NCI-H1930 (cell line): ENCODE results near the gene GMDS.

ENCODE experiments used
- DNase-seq, 2 experiments: peaks; one replicate each; lab custom pipeline; 2025; lab: John Stamatoyannopoulos, UW

The GMDS gene

DNA sequence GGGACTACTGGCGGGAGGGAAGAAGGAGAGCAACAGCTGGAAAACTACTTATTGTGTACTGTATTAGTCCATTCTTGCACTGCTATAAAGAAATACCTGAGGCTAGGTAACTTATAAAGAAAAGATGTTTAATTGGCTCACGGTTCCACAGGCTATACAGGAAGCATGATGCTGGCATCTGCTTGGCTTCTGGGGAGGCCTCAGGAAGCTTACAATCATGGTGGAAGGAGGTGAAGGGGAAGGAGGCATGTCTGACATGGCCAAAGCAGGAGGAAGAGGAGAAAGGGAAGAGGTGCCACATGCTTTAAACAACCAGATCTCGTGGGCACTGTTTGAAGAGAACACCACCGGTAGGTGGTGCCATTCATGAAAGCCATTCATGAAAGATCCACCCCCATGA lies 67.3 kb downstream of the GMDS start:
- DNase-seq, result no peak

DNA sequence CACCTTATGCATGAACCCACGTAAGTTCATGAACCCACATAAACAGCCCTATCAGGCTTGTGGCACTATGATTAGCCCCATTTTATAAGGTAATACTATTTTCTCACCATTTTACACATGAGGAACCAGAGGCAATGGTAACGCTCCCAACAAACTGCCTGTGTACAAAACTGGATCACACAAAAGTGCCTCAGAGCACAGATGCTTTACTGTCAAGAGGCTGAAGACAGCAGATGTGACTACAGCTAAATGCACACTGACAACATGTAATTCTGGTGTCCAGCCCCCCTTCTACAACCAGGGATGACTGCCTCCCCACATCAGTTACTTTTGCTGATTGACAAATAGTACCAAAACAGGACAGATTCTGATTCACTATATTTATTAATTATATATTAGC lies 69.6 kb downstream of the GMDS start:
- no peak for DNase-seq

DNA sequence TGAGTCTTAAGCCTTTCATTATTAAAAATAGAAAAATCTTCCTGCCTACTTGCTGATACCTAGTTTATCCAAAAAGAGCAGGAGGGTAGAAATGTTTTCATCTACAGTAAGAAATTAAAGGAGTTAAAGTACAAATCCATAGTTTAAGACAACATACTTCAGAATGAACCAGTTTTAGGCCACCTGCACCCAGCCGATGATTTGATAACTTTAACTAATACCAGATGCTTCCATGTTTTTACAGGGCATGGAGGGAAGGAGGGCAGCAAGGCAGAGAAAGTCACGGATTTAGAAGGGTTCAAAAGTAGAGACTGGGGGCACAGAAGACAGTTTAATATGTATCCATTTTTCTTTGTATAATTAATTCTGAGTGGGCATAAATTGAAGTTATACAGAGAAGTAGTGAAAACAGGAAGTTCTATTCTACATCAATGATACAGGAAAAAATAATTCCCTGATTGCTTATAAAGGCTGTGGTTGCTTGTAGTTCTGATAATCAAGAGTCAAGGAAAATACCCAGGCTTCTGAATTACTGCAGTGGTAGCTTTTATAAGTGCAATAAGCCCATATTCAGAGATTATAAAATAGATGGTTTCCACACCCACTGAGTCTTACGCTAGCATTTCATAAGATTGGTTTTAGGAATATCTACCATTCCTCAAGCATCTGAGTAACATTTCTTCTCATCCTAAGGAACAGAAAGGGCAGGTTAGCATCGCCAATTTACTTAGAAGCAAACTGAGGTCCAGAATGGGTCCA lies 72.0 kb downstream of the GMDS start:
- DNase-seq, result no peak

DNA sequence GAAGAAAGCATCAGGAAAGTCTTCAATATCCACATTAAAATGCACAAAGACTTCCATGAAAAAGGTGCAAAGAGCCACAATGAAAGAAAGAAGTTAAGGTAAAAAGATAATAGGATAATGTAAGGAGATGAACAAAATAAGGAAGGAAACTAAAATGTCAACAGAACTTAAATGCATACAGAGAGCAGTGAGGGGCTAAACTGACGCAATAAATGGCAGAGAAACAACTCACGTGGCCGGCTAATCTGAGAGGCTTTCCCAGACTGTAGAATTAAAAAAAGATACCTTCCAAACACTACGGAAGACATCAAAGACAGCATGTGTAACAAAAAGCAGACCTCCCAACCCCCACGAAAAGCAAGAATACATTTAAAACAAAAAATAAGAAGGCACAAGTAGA lies 73.7 kb downstream of the GMDS start:
- DNase-seq, result no peak

- no peak for DNase-seq
These were observed 76.9 kb downstream of the GMDS start for GRCh38 chr6:2168480-2168879.

DNA sequence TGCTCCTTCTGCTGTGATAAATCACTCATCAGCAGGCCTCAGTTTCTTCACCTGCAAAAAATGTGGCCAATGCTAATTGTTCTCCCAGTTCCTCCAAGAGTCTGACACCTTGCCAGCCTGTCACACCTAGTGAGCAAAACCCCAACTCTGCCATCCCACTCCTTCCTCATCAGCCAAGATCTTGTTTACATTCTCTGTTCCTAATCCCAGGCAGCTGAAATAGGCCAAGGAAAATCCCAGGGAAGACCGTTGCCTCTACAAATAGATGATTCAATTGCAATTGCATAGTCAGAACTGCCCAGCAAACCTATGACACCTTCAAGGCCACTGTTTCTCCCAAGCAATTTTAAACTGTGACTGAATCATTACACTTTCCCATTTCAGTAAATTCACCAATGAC lies 78.7 kb downstream of the GMDS start:
- DNase-seq, result no peak

DNA sequence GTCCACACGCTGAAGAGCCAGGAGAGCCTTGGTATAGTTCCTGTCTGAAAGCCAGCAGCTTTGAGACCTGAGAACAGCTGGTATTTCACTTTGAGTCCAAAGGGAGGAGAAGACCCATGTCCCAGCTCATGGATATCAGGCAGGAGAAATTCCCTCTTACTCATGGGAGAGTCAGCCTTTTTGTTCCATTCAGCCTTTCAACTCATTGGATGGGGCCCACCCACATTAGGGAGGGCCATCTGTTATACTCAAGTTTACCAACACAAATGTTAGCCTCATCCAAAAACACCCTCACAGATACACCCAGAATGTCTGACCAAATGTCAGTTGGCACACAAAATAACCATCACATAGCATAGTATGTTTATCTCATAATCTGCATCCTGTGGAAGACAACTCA lies 80.1 kb downstream of the GMDS start:
- DNase-seq, result no peak

DNA sequence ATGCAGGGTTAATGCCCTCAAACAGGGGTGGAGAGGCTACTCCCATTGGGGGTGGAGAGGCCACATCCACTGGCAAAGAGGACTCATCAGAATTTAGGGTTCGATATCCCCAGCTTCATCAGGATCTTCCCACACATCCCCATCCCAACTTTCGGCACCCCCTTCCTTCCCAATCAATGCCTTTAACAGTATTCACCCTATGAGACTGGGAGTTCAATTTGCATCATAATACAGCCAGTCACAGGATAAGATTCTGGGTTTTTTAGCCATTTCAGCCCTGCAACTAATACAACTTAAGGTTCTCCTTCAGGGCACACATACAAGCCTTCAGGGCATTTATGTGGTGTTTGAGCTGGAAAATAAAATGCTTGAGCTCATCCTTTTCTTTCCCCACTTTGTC lies 80.9 kb downstream of the GMDS start:
- no peak for DNase-seq

DNA sequence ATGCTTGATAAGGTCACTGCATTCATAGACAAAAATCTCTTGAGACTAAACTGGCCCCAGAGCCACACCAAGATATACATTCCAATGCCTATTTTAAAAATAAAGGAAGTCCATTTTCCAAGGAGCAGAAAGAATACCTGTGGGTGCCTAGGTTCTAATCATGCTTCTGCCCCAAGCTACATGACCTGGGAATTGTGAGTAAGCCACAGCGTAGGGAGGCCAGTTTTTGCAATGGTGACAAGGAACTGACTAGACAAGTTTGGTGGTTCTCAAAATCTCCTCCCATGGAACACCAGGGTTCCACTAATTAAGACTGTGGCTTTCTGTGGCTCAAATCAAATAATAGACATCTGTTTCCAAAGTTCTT lies 83.3 kb downstream of the GMDS start:
- DNase-seq, result no peak

GRCh38 chr6:2158596-2159271 lies 86.7 kb downstream of the GMDS start:
- no peak for DNase-seq

DNA sequence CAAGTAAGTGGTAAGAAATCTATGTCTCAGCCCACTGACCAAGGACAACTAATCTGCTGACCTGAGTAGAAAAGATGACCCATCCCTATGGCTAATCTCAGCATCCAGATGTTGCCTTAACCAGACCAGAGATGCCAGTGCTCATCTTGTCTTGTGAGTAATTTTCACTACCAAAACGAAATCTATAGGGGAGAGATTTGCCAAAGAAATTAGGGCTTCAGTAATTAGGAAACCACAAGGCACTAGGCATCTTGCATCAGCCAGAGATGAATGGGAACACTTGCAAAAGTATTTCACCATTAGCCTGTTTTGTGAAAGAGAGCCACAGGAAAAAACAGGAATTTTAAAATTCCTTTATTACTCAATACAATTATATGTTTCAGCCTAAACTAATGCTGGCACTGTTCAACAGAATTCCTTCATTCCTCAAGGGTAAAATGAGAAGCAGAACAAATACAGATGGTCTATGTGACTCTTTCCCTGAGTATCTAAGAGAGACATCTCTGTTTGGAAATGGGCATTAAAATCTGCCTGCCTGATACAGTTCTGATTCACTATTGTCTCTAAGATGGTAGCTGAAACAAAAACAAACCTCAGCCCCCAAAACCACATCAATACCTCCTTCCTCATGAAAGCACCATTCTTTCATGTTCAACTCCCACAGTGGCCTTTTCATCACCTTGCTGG lies 87.8 kb downstream of the GMDS start:
- DNase-seq, result no peak

DNA sequence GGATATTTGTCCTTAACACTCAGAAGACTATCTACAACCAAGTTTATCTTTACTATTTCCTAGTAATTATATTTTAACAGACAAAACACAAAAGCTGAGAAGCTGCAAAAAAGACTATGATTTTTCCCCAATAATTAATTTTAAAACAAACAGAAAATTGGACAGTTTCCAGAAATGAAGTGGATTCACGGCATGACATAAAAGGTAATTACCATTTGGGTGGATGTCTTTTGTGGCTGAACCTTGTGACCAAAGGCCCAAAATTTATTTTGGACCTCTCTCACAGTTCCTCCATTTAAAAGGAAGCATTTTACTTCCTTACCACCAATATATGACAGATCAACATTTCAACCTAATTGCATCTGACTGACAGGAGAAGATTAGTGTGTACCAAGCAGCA lies 90.2 kb downstream of the GMDS start:
- DNase-seq, result peak in 1 of 2 experiments; percentile 13

- no peak for DNase-seq
These were observed 95.9 kb downstream of the GMDS start for GRCh38 chr6:2149361-2150006.

DNA sequence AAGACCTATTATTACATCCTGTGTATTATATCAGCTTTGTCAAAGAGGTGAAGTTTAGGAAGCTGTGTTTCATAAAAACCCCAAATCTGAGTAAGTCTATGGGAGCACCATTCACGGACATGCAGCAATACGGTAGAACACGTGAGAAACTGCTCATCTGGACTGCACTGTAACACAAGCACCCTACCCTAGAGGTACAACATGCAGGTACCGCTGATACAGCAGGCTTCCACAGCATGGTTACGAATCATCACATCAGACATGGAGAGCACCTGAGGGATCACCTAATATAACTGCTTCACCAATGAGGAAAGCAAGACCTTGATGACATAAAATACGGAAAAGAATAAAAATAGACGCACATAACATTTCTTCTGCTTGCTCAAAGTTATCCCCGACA lies 96.7 kb downstream of the GMDS start:
- DNase-seq, result no peak

GRCh38 chr6:2147766-2148448 lies 97.5 kb downstream of the GMDS start:
- no peak for DNase-seq

GRCh38 chr6:2147261-2147660 lies 98.1 kb downstream of the GMDS start:
- DNase-seq, result no peak

DNA sequence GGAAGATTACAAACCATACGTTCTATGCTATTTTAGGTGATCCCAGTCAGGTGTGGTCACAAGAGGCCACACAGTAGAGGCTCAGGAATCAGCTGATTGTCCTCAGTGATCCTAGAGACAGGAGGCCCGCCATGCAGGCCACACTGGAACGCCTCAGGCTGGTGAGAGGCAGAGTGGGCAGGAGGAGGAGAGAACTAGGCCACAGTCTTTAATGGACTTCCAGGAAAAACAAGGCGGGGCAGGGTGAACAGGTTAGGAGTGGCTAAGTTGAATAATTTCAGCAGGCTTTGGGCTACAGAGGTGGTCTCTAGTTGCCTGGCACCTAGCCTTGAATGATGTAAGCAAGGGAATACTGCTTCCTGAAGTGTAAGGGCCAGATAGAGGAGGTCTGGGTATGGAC lies 101.2 kb downstream of the GMDS start:
- DNase-seq, result no peak

DNA sequence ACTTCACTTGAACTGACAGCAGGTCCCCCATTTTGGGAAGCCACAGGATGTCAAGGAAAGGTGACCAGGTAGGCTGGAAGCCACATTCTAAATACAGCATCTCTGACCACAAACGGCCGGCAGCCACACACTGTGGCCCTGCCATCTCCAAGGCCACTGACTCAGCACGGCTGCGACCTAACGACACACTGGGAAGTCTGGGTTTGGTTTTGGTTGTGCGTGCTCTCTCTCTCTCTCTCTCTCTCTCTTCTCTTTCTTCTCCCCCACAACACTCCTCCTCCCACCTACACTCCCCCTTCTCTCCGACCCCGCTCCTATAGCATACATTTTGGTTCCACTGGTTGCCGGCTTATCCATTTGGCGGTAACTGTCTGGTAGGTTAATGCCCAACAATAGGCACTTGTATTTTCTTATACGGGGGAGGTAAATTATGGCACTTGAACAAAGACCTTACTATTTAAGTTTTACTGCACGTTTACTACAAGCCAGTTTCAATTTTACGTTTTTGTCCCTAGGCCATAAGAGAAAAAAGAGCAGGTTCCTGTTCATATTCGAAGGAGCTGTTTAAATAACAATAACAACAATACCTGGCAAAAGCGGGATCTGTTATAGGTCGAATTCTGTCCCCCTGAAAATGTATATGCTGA lies 103.6 kb downstream of the GMDS start:
- no peak for DNase-seq

- DNase-seq, result no peak
These were observed 104.8 kb downstream of the GMDS start for GRCh38 chr6:2140438-2141128.

DNA sequence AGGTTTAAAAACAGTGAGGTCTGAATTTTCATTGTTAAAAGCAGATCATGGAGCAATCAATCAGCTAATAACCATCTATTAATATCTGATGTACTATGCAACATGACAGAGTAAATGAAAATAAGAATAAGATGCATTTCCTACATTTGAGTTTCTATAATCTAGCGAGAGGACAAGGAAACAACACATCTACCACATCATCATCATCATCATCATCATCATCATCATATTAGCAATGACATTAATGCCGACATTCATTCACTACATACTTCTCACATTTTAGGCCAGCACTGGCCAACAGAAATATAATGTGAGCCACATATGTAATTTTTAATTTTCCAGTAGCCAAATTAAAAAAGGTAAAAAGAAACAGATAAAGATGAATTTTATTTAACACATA lies 110.0 kb downstream of the GMDS start:
- no peak for DNase-seq

- DNase-seq, result no peak
These were observed 110.9 kb downstream of the GMDS start for GRCh38 chr6:2134554-2134953.
